COLO668 (cell line): Measurements from ENCODE around the gene ZC3H14.

Source experiments
- DNase-seq: peaks from one replicate; lab custom pipeline; 2025; ENCODE audit not compliant: unreplicated experiment; lab: John Stamatoyannopoulos, UW

The ZC3H14 gene

GRCh38 chr14:88599761-88600439, 37.1 kb downstream of the ZC3H14 start:
- no peak for DNase-seq

DNA sequence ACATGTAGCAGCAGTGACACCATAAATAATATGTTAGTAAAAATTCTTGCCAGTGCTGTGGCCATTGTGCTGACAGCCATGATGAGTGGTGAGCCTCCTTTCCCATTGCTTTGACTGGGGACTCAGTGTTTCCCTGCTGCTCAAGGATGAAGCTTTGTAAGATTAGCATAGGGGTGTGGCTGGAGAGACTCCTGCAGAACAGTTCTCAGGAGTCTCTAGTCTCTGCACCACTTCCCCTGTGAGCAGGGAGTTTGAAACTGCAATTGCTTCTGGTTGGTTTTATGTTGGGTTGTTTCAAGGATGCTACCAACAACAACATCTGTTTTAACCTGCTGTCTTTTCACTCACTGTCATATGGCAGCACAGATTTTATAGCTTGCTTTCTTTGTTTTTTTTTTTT, 41.4 kb downstream of the ZC3H14 start:
- no peak for DNase-seq

DNA sequence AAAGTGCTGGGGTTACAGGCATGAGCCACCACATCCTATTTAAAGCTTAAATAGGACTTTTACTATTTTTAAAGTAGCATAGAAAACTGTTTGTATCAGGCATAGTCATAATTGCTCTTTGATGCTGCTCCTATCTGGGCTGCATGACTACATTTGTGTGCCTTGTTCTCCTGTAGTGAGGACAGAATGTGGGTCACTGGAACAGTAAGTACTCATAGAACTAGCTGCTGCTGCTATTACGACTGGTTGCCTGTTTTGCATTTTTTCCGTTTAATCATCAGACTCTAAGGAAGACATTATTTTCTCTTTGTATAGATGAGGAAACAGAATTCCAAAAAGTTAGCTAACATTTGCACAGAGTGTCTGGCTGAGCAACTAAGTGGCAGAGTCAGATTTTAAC, 42.8 kb downstream of the ZC3H14 start:
- DNase-seq = no peak

GRCh38 chr14:88607829-88608228, 45.0 kb downstream of the ZC3H14 start:
- DNase-seq = no peak

GRCh38 chr14:88611878-88612277, 49.0 kb downstream of the ZC3H14 start:
- DNase-seq = no peak

GRCh38 chr14:88612981-88613380, 50.1 kb downstream of the ZC3H14 start:
- no peak for DNase-seq

DNA sequence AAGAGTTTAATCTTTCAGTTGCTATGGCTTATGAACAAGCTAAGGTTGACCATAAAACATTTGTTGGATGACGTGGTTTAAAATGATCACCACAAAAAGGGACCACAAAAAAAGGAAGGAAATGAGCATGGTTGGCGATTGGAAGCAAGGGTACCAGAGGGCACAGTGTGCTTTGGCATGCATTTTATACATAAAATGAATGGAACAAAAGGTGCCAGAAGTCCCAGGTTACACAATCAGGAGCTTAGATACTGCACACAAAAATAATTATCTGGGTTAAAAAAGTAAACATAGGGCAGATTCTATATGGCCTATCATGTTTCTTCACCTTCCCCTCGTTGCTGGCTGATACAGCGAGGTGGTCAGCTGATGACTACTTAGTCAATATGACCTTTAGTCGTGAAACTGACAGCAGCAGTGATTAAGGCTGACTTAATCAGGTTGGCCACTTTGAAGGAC, 50.7 kb downstream of the ZC3H14 start:
- DNase-seq = peak; percentile 65

DNA sequence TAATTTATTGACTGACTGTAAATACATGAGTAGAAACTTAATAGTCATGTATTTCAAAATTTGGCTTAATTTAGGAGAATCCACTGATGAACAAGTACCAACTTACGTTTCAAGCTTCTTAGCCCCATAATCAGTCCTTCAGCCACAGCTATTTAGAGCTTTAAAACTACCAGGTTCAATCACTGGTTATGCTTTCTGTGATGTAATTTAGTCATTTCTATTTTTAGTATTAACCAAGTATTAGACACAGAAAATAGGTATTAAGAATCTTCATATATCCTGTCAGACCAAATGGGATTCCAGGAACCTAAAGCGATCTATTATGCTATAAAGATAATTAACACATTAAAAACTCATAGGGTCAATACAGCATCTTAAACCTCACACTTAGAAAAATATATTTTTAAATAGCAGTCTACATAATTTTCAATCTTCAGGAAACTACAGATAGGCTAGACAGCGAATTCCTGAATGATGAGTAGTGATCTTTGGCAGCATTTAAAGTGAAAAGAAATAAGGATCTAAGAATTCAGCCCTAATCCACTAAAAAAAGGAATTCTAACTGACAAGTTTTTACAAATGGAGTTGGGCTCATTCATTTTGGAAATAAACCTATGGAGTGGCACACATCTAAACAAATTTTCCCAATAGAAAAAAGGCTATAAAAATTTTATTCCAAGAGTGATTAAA, 51.5 kb downstream of the ZC3H14 start:
- DNase-seq = no peak

- no peak for DNase-seq
These were observed 53.9 kb downstream of the ZC3H14 start for GRCh38 chr14:88616697-88617096.

- no peak for DNase-seq
These were observed 54.6 kb downstream of the ZC3H14 start for GRCh38 chr14:88617479-88617878.

DNA sequence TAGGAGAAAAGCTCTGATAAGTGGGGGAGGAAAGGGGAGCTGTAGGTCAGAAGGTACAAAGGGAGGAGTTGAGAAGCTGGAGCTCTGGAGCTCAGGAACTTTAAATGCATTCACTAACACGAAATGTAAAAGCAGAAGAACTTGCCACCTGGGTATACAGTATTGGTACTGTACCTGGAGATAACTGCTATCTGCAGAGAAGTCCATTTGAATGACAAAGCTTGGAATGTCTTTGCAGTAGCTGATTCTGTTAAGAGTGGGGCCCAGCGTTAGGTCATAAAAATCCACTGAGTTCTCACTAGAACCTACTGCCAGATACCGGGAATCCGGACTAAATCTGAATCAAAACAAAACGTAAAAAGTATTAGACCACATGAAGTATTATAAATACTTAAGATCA, 55.6 kb downstream of the ZC3H14 start:
- no peak for DNase-seq

DNA sequence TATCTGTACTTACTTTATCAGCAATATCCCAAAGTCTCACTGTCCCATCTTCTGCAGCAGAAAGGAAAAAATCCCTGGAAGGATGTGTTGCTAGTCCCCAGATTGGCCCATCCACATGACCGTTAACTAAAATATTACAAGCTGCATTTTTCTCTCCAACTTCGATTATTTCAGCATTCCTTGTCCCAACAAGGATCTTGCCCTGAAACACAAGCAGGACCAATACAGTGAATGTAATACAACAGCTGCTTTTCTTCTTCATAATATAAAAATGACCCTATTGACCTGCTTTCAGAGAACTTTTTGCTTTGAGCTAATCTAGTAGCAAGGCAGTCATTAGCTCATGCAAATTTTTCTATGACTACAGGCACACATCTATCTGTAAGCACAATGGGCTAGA, 58.3 kb downstream of the ZC3H14 start:
- no peak for DNase-seq

GRCh38 chr14:88625671-88626070, 62.8 kb downstream of the ZC3H14 start:
- no peak for DNase-seq

DNA sequence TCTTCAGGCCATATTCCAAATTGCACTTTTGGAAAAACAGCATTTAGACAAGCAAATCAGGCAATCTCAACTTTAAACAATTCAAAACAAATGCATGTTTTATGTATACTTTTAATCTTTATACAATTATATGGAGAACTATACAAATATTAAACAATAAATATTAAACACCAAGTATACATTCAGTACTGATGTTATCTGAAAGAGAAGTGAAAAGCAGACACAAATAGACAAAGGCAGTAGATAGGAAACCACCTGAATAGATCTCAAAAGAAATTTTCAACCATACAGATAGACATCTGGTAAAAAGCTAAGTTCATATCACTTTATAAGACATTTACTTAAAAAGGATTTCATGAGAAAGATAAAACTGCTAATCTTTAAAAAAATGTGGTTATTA, 65.2 kb downstream of the ZC3H14 start:
- DNase-seq = no peak

DNA sequence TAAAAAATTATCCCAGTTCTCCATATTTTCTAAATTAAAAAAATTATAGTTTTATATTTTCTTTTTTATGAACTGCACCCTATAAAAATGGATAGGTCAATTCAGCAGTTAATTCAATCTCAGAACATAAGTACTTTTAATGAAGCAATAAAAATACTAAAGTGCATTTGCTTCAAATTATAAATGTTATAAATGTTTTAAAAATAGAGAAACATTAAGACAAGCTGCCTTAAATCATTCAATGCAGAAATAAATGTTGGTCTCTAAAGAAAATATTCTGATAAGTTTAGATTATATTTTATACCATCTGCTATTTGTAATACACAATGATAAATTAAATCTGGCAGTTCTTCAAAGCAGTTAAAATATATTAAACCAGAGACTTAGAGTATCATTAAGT, 65.6 kb downstream of the ZC3H14 start:
- no peak for DNase-seq

DNA sequence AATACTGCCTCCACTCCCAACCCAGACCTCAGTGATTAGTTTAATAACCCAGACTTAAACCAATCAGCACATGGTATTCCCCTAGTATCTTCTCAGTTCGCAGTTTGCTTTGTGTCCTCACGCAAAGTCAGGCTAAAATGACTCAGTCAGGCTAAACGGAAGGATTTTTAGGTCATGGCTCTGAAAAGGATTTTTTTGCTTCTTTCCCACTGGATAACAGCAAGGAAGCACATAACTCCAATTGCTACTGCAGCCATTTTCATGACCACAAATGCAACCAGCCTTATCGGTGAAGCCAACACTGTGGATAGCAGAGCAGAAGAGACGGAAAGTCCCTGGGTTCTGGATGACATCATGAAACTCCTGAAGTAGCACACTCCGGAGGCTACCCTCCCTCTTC, 67.7 kb downstream of the ZC3H14 start:
- DNase-seq = no peak

GRCh38 chr14:88631091-88631490, 68.3 kb downstream of the ZC3H14 start:
- DNase-seq = no peak

DNA sequence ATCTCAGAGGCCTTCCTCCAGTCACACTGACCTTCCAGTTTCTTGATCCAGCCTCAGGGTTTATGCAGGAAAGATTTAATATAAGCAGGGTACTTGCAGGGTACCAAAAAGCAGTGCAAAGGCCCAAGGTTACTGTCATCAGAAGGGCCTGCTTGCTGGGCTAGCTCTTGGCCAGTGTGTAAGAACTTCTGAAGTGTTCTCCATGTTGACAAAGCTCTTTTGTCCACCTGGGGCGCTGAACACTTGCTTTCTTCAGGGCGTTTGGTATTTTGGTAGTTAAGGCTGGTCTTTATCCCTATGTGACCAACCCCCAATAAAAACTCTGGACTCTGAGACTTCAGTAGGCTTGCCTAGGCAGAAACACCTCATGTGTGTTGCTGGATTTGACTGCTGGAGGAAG, 69.7 kb downstream of the ZC3H14 start:
- no peak for DNase-seq

DNA sequence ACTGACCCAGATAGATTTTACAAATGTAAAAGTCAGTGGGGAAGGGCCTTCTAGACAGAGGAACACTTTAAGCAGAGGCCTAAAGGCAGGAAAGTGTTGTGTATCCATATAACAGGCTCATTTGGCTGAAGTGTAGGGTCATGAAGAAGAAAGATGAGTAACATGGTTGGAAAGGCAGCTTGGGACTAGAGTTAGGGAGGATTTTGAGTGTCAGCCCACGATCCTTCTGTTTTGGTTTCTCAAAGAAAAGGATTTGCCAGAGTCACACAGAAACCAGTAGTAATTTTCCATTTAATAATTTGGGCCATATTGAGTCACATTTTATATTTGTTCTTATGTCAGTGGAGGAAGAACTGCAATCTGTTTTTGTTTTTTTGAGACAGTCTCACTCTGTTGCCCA, 76.4 kb downstream of the ZC3H14 start:
- DNase-seq = no peak

DNA sequence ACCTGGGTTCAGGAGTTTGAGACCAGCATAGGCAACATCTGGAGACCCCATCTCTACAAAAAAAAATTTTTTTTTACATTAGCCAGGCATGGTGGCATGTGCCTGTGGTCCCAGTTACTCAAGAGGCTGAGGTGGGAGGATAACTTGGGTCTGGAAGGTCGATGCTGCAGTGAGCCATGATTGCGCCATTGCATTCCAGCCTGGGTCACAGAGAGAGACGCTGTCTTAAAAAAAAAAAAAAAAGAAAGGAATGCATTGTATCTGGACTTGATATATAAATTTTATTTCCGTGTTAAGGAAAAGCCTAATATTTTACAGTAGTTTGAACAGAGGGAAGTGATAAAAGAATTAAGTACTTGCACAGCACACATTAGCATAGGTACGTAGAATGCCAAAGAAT, 97.2 kb downstream of the ZC3H14 start:
- DNase-seq = no peak

DNA sequence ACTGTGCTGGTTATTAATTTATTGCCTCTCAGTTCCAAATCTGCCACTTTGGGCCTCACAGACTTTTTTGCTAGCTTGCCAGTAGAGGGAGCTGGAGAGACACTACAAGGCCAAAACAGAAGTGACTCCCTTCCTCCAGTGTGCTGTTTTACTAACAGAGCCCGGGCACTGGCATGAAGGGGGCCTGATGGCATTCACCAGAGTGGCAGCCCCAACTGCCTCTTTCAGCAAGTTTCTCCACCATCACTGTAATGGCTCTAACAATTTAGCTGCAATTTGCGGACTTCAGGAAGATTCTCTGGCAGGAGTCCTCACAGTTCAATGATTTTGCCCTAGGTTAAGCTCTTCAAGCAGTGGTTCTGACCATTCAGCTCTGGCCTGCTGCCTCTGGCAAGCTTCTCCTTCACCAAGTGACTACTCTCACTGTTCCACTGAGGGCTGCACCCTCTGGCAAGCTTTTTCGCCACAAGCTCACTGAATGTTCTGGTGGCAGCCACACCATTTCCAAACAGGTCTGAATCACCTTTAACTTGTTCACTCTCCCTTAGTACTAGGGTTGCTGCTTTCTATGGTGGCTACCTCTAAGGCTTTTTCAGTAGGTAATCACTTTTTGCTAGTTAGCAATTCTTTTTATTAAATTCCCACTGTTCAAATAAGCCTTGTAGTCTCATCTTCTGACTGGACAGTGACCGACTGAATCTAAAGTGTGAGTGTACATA, 104.9 kb downstream of the ZC3H14 start:
- peak; percentile 54 for DNase-seq

- DNase-seq = no peak
These were observed 105.7 kb downstream of the ZC3H14 start for GRCh38 chr14:88668448-88669116.
